ENCODE data around the gene SNX30. TPM values are rescaled to one million over a fixed set of nuclear protein-coding genes. Genes with fewer than 3 reads are reported as not detected.
A peak's percentile ranks its signal among the peaks of the same experiment; 100 is the strongest.
"Not testable (repeated sequence)": the region's sequence is repeated elsewhere in the genome, so short reads cannot be mapped to it uniquely, and the experiment has no call there.

Gene SNX30
- total RNA-seq, 1 donor from 2014 or later = 12.8 TPM

GRCh38 chr9:112712678-112713077 is 37.9 kb upstream of the SNX30 start:
- Mint-ChIP-seq H3K4me1 (ENCODE audit: unreplicated experiment) (peaks cover 3% of the 10 kb centered on the region), H3K27ac (ENCODE audit: unreplicated experiment) (no peak overlapping the region), H3K36me3 (ENCODE audit: low read depth, unreplicated experiment) (no peaks in the 10 kb centered on the region), H3K4me3 (ENCODE audit: unreplicated experiment) (no peak overlapping the region), H3K9me3 (ENCODE audit: unreplicated experiment) (no peaks in the 10 kb centered on the region), H3K27me3 (ENCODE audit: unreplicated experiment) (no peaks in the 10 kb centered on the region)
- DNase-seq (ENCODE audit: low spot score) = no peak
- TF ChIP-seq CTCF (IDR thresholded peaks at IDR 0.05; ENCODE audit: unreplicated experiment) = no peak

- H3K36me3 Mint-ChIP-seq (ENCODE audit: low read depth, unreplicated experiment) = no peaks in the 10 kb centered on the region
- peaks cover 3% of the 10 kb centered on the region for H3K4me1 Mint-ChIP-seq (ENCODE audit: unreplicated experiment)
- no peaks in the 10 kb centered on the region for H3K9me3 Mint-ChIP-seq (ENCODE audit: unreplicated experiment)
- peak within 1 kb of the TSS; percentile 98 for H3K4me3 Mint-ChIP-seq (ENCODE audit: unreplicated experiment)
- TF ChIP-seq CTCF (IDR thresholded peaks at IDR 0.05; ENCODE audit: unreplicated experiment) = no peak
- peak within 1 kb of the TSS; percentile 98 for H3K27ac Mint-ChIP-seq (ENCODE audit: unreplicated experiment)
- DNase-seq (ENCODE audit: low spot score) = peak; percentile 96
- H3K27me3 Mint-ChIP-seq (ENCODE audit: unreplicated experiment) = peaks cover 5% of the 10 kb centered on the region
These were observed 32.8 kb upstream of the SNX30 start, which contains the start of gene INIP for GRCh38 chr9:112717661-112718331. Gene INIP, minus strand, starts transcription at chr9:112718117. Its CDS starts 1,632 bp downstream, at chr9:112716485.

- Mint-ChIP-seq H3K36me3 (ENCODE audit: low read depth, unreplicated experiment) (no peaks in the 10 kb centered on the region), H3K27me3 (ENCODE audit: unreplicated experiment) (peaks cover 5% of the 10 kb centered on the region), H3K4me1 (ENCODE audit: unreplicated experiment) (peaks cover 3% of the 10 kb centered on the region), H3K27ac (ENCODE audit: unreplicated experiment) (no peak overlapping the region), H3K4me3 (ENCODE audit: unreplicated experiment) (no peak overlapping the region), H3K9me3 (ENCODE audit: unreplicated experiment) (no peaks in the 10 kb centered on the region)
- no peak for TF ChIP-seq CTCF (IDR thresholded peaks at IDR 0.05; ENCODE audit: unreplicated experiment)
- DNase-seq (ENCODE audit: low spot score) = no peak
These were observed 31.3 kb upstream of the SNX30 start for GRCh38 chr9:112719241-112719691.

- H3K4me3 Mint-ChIP-seq (ENCODE audit: unreplicated experiment) = no peak overlapping the region
- no peak overlapping the region for H3K27ac Mint-ChIP-seq (ENCODE audit: unreplicated experiment)
- peaks cover 5% of the 10 kb centered on the region for H3K27me3 Mint-ChIP-seq (ENCODE audit: unreplicated experiment)
- no peak for DNase-seq (ENCODE audit: low spot score)
- H3K4me1 Mint-ChIP-seq (ENCODE audit: unreplicated experiment) = peaks cover 3% of the 10 kb centered on the region
- H3K36me3 Mint-ChIP-seq (ENCODE audit: low read depth, unreplicated experiment) = no peaks in the 10 kb centered on the region
- H3K9me3 Mint-ChIP-seq (ENCODE audit: unreplicated experiment) = no peaks in the 10 kb centered on the region
- TF ChIP-seq CTCF (IDR thresholded peaks at IDR 0.05; ENCODE audit: unreplicated experiment) = no peak
These were observed 30.9 kb upstream of the SNX30 start for GRCh38 chr9:112719696-112720095.

GRCh38 chr9:112720113-112720780 is 30.3 kb upstream of the SNX30 start:
- Mint-ChIP-seq H3K36me3 (ENCODE audit: low read depth, unreplicated experiment) (no peaks in the 10 kb centered on the region), H3K4me3 (ENCODE audit: unreplicated experiment) (no peak overlapping the region), H3K27me3 (ENCODE audit: unreplicated experiment) (peaks cover 5% of the 10 kb centered on the region), H3K27ac (ENCODE audit: unreplicated experiment) (no peak overlapping the region), H3K9me3 (ENCODE audit: unreplicated experiment) (no peaks in the 10 kb centered on the region), H3K4me1 (ENCODE audit: unreplicated experiment) (peaks cover 3% of the 10 kb centered on the region)
- no peak for DNase-seq (ENCODE audit: low spot score)
- no peak for TF ChIP-seq CTCF (IDR thresholded peaks at IDR 0.05; ENCODE audit: unreplicated experiment)

- H3K36me3 Mint-ChIP-seq (ENCODE audit: low read depth, unreplicated experiment); DNase-seq (ENCODE audit: low spot score): not testable (repeated sequence)
These were observed 27.8 kb upstream of the SNX30 start for GRCh38 chr9:112722749-112723148.

More at GRCh38 chr9:112722749-112723148, 27.8 kb upstream of the SNX30 start:
- H3K9me3 Mint-ChIP-seq (ENCODE audit: unreplicated experiment); H3K4me1 Mint-ChIP-seq (ENCODE audit: unreplicated experiment); H3K27ac Mint-ChIP-seq (ENCODE audit: unreplicated experiment); H3K4me3 Mint-ChIP-seq (ENCODE audit: unreplicated experiment); H3K27me3 Mint-ChIP-seq (ENCODE audit: unreplicated experiment): not testable (repeated sequence)
